CD14-positive monocyte (primary cell): ENCODE results near the gene DERL3. TPM values are rescaled to one million over a fixed set of nuclear protein-coding genes. Genes with fewer than 3 reads are reported as not detected.

Experiments used
- DNase-seq, 3 donors: peaks; one replicate each; pipeline ENCODE4 v3.0.0-alpha.2; 2011 to 2022
- H2AFZ ChIP-seq: 2 replicates; pipeline ENCODE4 v1.6.0; 2012; ENCODE audit warnings: mild to moderate bottlenecking, low read depth, low read length, inconsistent platforms; ENCODE audit not compliant: insufficient read depth, poor library complexity, severe bottlenecking
- H3K27ac ChIP-seq, 2 donors: 1 replicate in 1 of 2; 2 replicates in 1 of 2; pipeline ENCODE4 v1.5.1; 2012 to 2013; ENCODE audit warnings: low read length in 2 of 2, control low read depth in 1 of 2, inconsistent platforms in 1 of 2, low read depth in 1 of 2, mild to moderate bottlenecking in 1 of 2
- H3K27me3 ChIP-seq, 2 donors: one replicate each; pipeline versions ENCODE4 v1.6.0 to v1.6.1; 2011 to 2013; ENCODE audit warnings: low read length in 2 of 2; ENCODE audit not compliant: control insufficient read depth in 2 of 2, insufficient read depth in 2 of 2
- H3K36me3 ChIP-seq, 2 donors: replicated peaks in 1 of 2; 1 replicate in 1 of 2; 2 replicates in 1 of 2; pipeline versions ENCODE4 v1.5.1 to v1.6.1; 2012 to 2013; ENCODE audit warnings: low read length in 2 of 2, control low read depth in 1 of 2, inconsistent platforms in 1 of 2, mild to moderate bottlenecking in 1 of 2; ENCODE audit not compliant: insufficient read depth in 2 of 2, control insufficient read depth in 1 of 2
- H3K4me1 ChIP-seq, 2 donors: 1 replicate in 1 of 2; 2 replicates in 1 of 2; pipeline versions ENCODE4 v1.5.1 to v1.6.1; 2012 to 2013; ENCODE audit warnings: low read length in 2 of 2, control low read depth in 1 of 2, inconsistent platforms in 1 of 2, mild to moderate bottlenecking in 1 of 2, moderate library complexity in 1 of 2; ENCODE audit not compliant: insufficient read depth in 2 of 2, control insufficient read depth in 1 of 2
- H3K4me2 ChIP-seq: replicated peaks from 2 replicates; pipeline ENCODE3; 2012; ENCODE audit warnings: low read length, moderate library complexity, mild to moderate bottlenecking; ENCODE audit not compliant: poor library complexity, severe bottlenecking; ENCODE audit errors: extremely low read depth
- H3K4me3 ChIP-seq, 3 experiments: fragments of 200-600 bp in 1 of 3; sonication (generic) in 1 of 3; replicated peaks in 1 of 3; 1 replicate in 2 of 3; 2 replicates in 1 of 3; pipeline ENCODE4 v1.5.1; 2011 to 2013; ENCODE audit warnings: low read length in 3 of 3, mild to moderate bottlenecking in 3 of 3, control low read depth in 2 of 3, low read depth in 2 of 3, inconsistent platforms in 1 of 3, moderate library complexity in 1 of 3
- H3K79me2 ChIP-seq: 2 replicates; pipeline ENCODE4 v1.6.0; 2012; ENCODE audit warnings: mild to moderate bottlenecking, control low read depth, inconsistent platforms, low read length, moderate library complexity; ENCODE audit not compliant: insufficient read depth
- H3K9ac ChIP-seq: 2 replicates; pipeline ENCODE4 v1.6.0; 2017; ENCODE audit warnings: low read length, mild to moderate bottlenecking; ENCODE audit not compliant: insufficient read depth, poor library complexity, severe bottlenecking
- H3K9me3 ChIP-seq, 2 donors: replicated peaks in 1 of 2; 1 replicate in 1 of 2; 2 replicates in 1 of 2; pipeline versions ENCODE4 v1.5.1 to v1.6.1; 2012 to 2013; ENCODE audit warnings: low read length in 2 of 2, control low read depth in 1 of 2; ENCODE audit not compliant: control insufficient read depth in 1 of 2, insufficient read depth in 1 of 2
- H4K20me1 ChIP-seq: 2 replicates; pipeline ENCODE4 v1.6.0; 2012; ENCODE audit warnings: mild to moderate bottlenecking, low read length, control low read depth, moderate library complexity; ENCODE audit not compliant: insufficient read depth
- H3K27ac Mint-ChIP-seq, 7 donors: one replicate each; pipeline ENCODE4 v1.8.0; 2020; ENCODE audit warnings: mild to moderate bottlenecking in 7 of 7, mixed read lengths in 7 of 7, moderate library complexity in 6 of 7, inconsistent platforms in 2 of 7
- H3K27me3 Mint-ChIP-seq, 3 donors: one replicate each; pipeline ENCODE4 v1.8.0; 2021 to 2022; ENCODE audit warnings: low read depth in 3 of 3, mild to moderate bottlenecking in 3 of 3, mixed read lengths in 3 of 3, moderate library complexity in 3 of 3, inconsistent platforms in 1 of 3
- H3K36me3 Mint-ChIP-seq, 2 donors: one replicate each; pipeline ENCODE4 v1.8.0; 2020; ENCODE audit warnings: mixed read lengths in 2 of 2, inconsistent platforms in 1 of 2, mild to moderate bottlenecking in 1 of 2
- H3K4me1 Mint-ChIP-seq: one replicate; pipeline ENCODE4 v1.8.0; 2020; ENCODE audit warnings: mild to moderate bottlenecking, mixed read lengths
- H3K4me3 Mint-ChIP-seq, 2 donors: one replicate each; pipeline ENCODE4 v1.8.0; 2020; ENCODE audit warnings: mild to moderate bottlenecking in 2 of 2, mixed read lengths in 2 of 2, moderate library complexity in 1 of 2
- H3K9me3 Mint-ChIP-seq, 7 donors: one replicate each; pipeline ENCODE4 v1.8.0; 2020 to 2022; ENCODE audit warnings: mixed read lengths in 7 of 7, mild to moderate bottlenecking in 6 of 7, moderate library complexity in 6 of 7, inconsistent platforms in 2 of 7
- WGBS: methylation state at CpG from one replicate; pipeline ENCODE4 v1.1.5; 2013; ENCODE audit warnings: missing lambda C conversion rate; ENCODE audit not compliant: insufficient coverage; 5-methylcytosine and 5-hydroxymethylcytosine counted together
- intact Hi-C, 2 donors: fragments of 100-400 bp; cut with micrococcal nuclease; formaldehyde crosslinking; loops; one replicate each; pipeline versions ENCODE4 v1.15.0 to v1.15.1; 2023
- polyA plus RNA-seq, 3 donors: library from polyadenylated mRNA; depleted of rRNA in 1 of 3; unstranded in 2 of 3; stranded (reverse) in 1 of 3; fragments of 300-500 nt in 2 of 3; fragments of >200 nt in 1 of 3; fragmentation: Illumina TruSeq in 2 of 3; gene quantifications; 1 replicate in 2 of 3; 2 replicates in 1 of 3; pipeline ENCODE4 v1.2.3, GENCODE V29; 2012 to 2021
- TF ChIP-seq, protein P1 (sequence below): fragments of 200-600 bp; IDR thresholded peaks from one replicate; pipeline ENCODE4 v1.8.0; 2022; ENCODE audit warnings: antibody characterized with exemption, mild to moderate bottlenecking

The DERL3 gene
- polyA plus RNA-seq, 3 donors, result 0.23 to 0.64 (median 0.28) TPM

GRCh38 chr22:23793326-23793725, 45.5 kb downstream of the DERL3 start:
- H3K4me1 ChIP-seq, result peaks cover 0 to 3% of the 10 kb centered on the region in 2 donors
- WGBS, result 96% methylated on average over 4 of the region's 8 CpGs
- H3K9me3 Mint-ChIP-seq, result peaks cover 0 to 3% (median 0%) of the 10 kb centered on the region in 7 donors
- intact Hi-C loops, result no loop called here
- H4K20me1 ChIP-seq, result peaks cover 43% of the 10 kb centered on the region
- H3K4me1 Mint-ChIP-seq, result peaks cover 4% of the 10 kb centered on the region
- H2AFZ ChIP-seq, result no peak overlapping the region
- no peaks in the 10 kb centered on the region for H3K27me3 Mint-ChIP-seq
- peaks cover 46 to 78% of the 10 kb centered on the region in 2 donors for H3K36me3 ChIP-seq
- H3K4me2 ChIP-seq, result no peak overlapping the region
- peaks cover 49 to 76% of the 10 kb centered on the region in 2 donors for H3K36me3 Mint-ChIP-seq
- no peak overlapping the region for H3K9ac ChIP-seq
- TF ChIP-seq, protein P1, sequence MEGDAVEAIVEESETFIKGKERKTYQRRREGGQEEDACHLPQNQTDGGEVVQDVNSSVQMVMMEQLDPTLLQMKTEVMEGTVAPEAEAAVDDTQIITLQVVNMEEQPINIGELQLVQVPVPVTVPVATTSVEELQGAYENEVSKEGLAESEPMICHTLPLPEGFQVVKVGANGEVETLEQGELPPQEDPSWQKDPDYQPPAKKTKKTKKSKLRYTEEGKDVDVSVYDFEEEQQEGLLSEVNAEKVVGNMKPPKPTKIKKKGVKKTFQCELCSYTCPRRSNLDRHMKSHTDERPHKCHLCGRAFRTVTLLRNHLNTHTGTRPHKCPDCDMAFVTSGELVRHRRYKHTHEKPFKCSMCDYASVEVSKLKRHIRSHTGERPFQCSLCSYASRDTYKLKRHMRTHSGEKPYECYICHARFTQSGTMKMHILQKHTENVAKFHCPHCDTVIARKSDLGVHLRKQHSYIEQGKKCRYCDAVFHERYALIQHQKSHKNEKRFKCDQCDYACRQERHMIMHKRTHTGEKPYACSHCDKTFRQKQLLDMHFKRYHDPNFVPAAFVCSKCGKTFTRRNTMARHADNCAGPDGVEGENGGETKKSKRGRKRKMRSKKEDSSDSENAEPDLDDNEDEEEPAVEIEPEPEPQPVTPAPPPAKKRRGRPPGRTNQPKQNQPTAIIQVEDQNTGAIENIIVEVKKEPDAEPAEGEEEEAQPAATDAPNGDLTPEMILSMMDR, result no peak
- no peak overlapping the region for H3K27ac ChIP-seq
- H3K4me3 ChIP-seq, result no peak overlapping the region
- no peaks in the 10 kb centered on the region for H3K27me3 ChIP-seq
- no peaks in the 10 kb centered on the region for H3K9me3 ChIP-seq
- no peak for DNase-seq
- no peak overlapping the region for H3K4me3 Mint-ChIP-seq
- H3K79me2 ChIP-seq, result peaks cover 40% of the 10 kb centered on the region
- peak overlapping the region in 1 of 7 donors; percentile 14 for H3K27ac Mint-ChIP-seq

- H3K36me3 Mint-ChIP-seq, result peaks cover 43 to 65% of the 10 kb centered on the region in 2 donors
- intact Hi-C loops, result no loop called here
- no peak overlapping the region for H2AFZ ChIP-seq
- no peak overlapping the region for H3K4me3 ChIP-seq
- H3K27me3 Mint-ChIP-seq, result no peaks in the 10 kb centered on the region
- H3K9me3 Mint-ChIP-seq, result peaks cover 0 to 3% (median 0%) of the 10 kb centered on the region in 7 donors
- H3K36me3 ChIP-seq, result peaks cover 43 to 69% of the 10 kb centered on the region in 2 donors
- peaks cover 51% of the 10 kb centered on the region for H3K79me2 ChIP-seq
- H4K20me1 ChIP-seq, result peaks cover 54% of the 10 kb centered on the region
- peaks cover 8 to 12% of the 10 kb centered on the region in 2 donors for H3K4me1 ChIP-seq
- H3K4me1 Mint-ChIP-seq, result peaks cover 12% of the 10 kb centered on the region
- H3K9me3 ChIP-seq, result no peaks in the 10 kb centered on the region
- 96% methylated on average over 19 of the region's 25 CpGs for WGBS
- TF ChIP-seq, protein P1, result no peak
- peak overlapping the region in 1 of 7 donors; percentile 33 for H3K27ac Mint-ChIP-seq
- no peaks in the 10 kb centered on the region for H3K27me3 ChIP-seq
- H3K4me2 ChIP-seq, result no peak overlapping the region
- no peak overlapping the region for H3K27ac ChIP-seq
- H3K4me3 Mint-ChIP-seq, result no peak overlapping the region
- no peak overlapping the region for H3K9ac ChIP-seq
- no peak for DNase-seq
These were observed 46.8 kb downstream of the DERL3 start for GRCh38 chr22:23791738-23792645.
